Ovary (tissue), 9 donors: ENCODE data around the gene AKNA. TPM values are rescaled to one million over a fixed set of nuclear protein-coding genes. Genes with fewer than 3 reads are reported as not detected.

ENCODE experiments used
- DNase-seq, 5 donors: peaks; one replicate each; pipeline ENCODE4 v3.0.0-alpha.2; 2019 to 2020
- H3K27ac ChIP-seq, 2 donors: fragments of 200-600 bp; one replicate each; pipeline versions ENCODE4 v1.5.1 to v1.8.0; 2019 to 2022
- H3K27me3 ChIP-seq: fragments of 200-600 bp; one replicate; pipeline ENCODE4 v1.8.0; 2022
- H3K36me3 ChIP-seq: fragments of 200-600 bp; sonication (generic); one replicate; pipeline ENCODE4 v1.5.1; 2019
- H3K4me1 ChIP-seq: one replicate; pipeline ENCODE4 v1.8.1; 2013; ENCODE audit warnings: mild to moderate bottlenecking, moderate library complexity; ENCODE audit not compliant: insufficient read depth
- H3K4me3 ChIP-seq: fragments of 200-600 bp; sonication (generic); one replicate; pipeline ENCODE4 v1.5.1; 2017
- H3K9me3 ChIP-seq, 2 donors: fragments of 200-600 bp in 1 of 2; sonication (generic) in 1 of 2; one replicate each; pipeline versions ENCODE4 v1.5.1 to v1.8.1; 2013 to 2019; ENCODE audit warnings: mild to moderate bottlenecking in 1 of 2, moderate library complexity in 1 of 2
- EP300 ChIP-seq: sonication (generic); formaldehyde crosslinking; IDR thresholded peaks from one replicate; pipeline ENCODE4 v1.6.1; 2017; ENCODE audit warnings: antibody characterized with exemption
- POLR2A ChIP-seq: fragments of 450-650 bp; IDR thresholded peaks from one replicate; pipeline ENCODE4 v1.6.1; 2017; ENCODE audit warnings: antibody characterized with exemption, mild to moderate bottlenecking, moderate library complexity
- WGBS, 3 donors: extraction: QIAGEN DNeasy Blood & Tissue Kit in 1 of 3; methylation state at CpG; one replicate each; pipeline versions ENCODE4 v1.1.5 to v1.1.7; 2013 to 2017; 5-methylcytosine and 5-hydroxymethylcytosine counted together
- intact Hi-C, 4 donors: fragments of 100-400 bp; cut with DNase I; formaldehyde crosslinking; loops; one replicate each; pipeline versions ENCODE4 v1.11.0 to v1.15.1; 2022 to 2023
- polyA plus RNA-seq, 2 donors: library from polyadenylated mRNA; stranded (reverse); fragments of 200-250 nt in 1 of 2; fragments of 350-450 nt in 1 of 2; fragmentation: Illumina TruSeq in 1 of 2; extraction: RNeasy Lipid Tissue Mini Kit (QIAGEN cat#74804) in 1 of 2; gene quantifications; one replicate each; pipeline ENCODE4 v1.2.3, GENCODE V29; 2013 to 2014
- total RNA-seq, 7 donors: library from RNA; depleted of rRNA in 2 of 7; stranded (reverse); fragments of >200 nt in 2 of 7; fragmentation: NEBNext Ultra II Directional in 3 of 7; extraction: Animal tissue kit (Norgen Biotek cat#: 25700) in 3 of 7; gene quantifications; one replicate each; pipeline versions ENCODE4 v1.1.0 to v1.2.4, GENCODE V29; 2016 to 2023
- TF ChIP-seq, protein P1 (sequence below), 3 donors: fragments of 450-650 bp in 2 of 3; fragments of 200-600 bp in 1 of 3; IDR thresholded peaks; one replicate each; pipeline versions ENCODE4 v1.5.1 to v1.8.0; 2016 to 2022; ENCODE audit warnings: antibody characterized with exemption in 3 of 3, mild to moderate bottlenecking in 1 of 3
- donor health status: DM: no; HTN: no; CAD: no; lungs with moderate emphysema.
- donor health status: DM: no; HTN: no; CAD: no.
- donor health status: Bipolar disorder and iron deficiency.
- donor health status: DM: yes; HTN: yes; CAD: no.
- donor health status: DM: no; HTN: no; CAD: no.
- donor health status: DM: yes; HTN: yes; CAD: no.

AKNA gene
- total and polyA plus RNA-seq, 9 donors, result 12.9 to 123 (median 36.4) TPM

DNA sequence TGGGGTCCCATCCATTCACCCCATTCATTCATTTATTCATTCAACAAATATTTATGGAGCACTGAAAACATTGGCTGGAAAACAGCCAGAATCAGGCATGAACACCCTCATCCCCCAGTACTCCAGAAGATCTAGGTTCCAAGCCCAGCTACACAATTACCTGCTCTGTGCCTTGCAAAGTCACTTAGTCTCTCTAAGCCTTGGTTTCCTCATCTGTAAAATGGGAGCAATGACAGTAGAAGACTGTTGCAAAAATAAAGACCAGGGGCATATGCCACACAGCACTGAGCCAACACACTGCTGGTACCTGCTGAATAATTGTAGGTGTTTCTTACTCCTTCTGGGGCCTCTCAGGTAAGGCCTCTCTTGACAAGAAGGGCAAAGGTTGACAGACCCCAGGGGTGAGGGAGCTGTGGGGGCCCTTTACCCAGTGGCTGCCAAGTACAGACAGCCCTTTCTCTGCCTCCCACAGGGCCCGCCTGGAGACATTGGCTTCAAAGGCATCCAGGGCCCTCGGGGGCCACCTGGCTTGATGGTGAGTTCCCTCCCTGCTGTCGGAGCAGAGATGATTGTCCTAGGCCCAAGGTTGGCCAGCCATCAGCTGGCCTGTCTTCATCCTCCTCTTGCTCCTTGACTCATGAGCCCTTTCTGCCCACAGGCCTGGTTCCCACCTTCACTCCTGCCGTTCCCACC, 87.5 kb downstream of the AKNA start:
- Histone ChIP-seq H3K27ac (no peak overlapping the region), H3K9me3 (no peaks in the 10 kb centered on the region), H3K4me1 (peaks cover under 1% of the 10 kb centered on the region), H3K4me3 (no peak overlapping the region), H3K27me3 (no peaks in the 10 kb centered on the region), H3K36me3 (no peaks in the 10 kb centered on the region)
- peak in 3 of 5 donors; percentile 3 to 23 (median 13) for DNase-seq
- TF ChIP-seq EP300, result no peak
- TF ChIP-seq, protein P1, sequence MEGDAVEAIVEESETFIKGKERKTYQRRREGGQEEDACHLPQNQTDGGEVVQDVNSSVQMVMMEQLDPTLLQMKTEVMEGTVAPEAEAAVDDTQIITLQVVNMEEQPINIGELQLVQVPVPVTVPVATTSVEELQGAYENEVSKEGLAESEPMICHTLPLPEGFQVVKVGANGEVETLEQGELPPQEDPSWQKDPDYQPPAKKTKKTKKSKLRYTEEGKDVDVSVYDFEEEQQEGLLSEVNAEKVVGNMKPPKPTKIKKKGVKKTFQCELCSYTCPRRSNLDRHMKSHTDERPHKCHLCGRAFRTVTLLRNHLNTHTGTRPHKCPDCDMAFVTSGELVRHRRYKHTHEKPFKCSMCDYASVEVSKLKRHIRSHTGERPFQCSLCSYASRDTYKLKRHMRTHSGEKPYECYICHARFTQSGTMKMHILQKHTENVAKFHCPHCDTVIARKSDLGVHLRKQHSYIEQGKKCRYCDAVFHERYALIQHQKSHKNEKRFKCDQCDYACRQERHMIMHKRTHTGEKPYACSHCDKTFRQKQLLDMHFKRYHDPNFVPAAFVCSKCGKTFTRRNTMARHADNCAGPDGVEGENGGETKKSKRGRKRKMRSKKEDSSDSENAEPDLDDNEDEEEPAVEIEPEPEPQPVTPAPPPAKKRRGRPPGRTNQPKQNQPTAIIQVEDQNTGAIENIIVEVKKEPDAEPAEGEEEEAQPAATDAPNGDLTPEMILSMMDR (IDR thresholded peaks at IDR 0.05), result no peak
- no peak for TF ChIP-seq POLR2A
- intact Hi-C loops, result loop anchor here in 1 of 4 donors (5.0 kb wide), 1 partner anchor 143 kb away; the partner anchor contains the start of gene COL27A1
- WGBS, 3 donors, result 83 to 94% (median 92%) methylated on average over 4 of the region's 4 CpGs

DNA sequence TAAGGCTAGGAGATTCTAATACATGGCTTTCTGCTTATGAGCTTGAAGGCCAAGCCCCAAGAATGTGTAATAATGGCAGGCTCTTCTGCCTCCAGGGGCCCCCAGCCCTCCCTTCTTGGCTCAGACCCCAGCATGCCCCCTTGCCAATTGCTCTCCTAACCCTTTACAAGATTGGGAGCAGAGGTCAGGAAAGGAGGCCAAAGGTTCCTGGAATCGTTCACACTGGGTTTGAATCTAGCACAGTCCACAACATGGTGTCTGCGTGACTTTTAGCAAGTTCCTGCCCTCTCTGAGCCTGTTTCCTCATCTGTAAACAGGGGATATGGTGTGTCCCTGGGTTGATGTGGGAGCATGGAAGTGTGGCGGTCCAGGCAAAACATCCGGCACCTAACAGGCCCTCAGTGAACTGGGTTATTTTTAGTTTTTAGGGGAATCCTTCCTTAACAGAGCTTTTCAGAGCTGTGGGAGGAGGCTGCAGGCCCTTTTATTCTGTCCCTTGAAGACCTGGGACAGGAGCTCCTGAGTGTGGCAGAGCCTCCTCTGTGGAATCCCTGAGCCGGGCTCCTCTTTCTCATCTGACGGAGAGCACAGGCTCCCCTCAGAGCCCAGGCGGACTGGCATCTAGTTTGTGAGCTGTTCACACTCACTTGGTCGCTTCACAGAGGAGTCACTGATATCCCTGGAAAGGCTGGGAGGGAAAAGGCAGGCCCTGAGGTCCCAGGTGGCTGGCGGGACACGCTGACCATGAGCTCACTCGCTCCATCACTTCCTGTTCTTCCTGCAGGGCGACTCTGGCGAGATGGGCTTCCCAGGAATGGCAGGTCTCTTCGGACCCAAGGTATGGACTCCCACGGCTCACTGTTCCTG, 88.3 kb downstream of the AKNA start:
- no peaks in the 10 kb centered on the region for H3K4me1 ChIP-seq
- no peak overlapping the region for H3K4me3 ChIP-seq
- TF ChIP-seq EP300 (no peak), POLR2A (no peak)
- TF ChIP-seq, protein P1 (IDR thresholded peaks at IDR 0.05), result no peak
- H3K27me3 ChIP-seq, result no peaks in the 10 kb centered on the region
- H3K9me3 ChIP-seq, result no peaks in the 10 kb centered on the region
- H3K27ac ChIP-seq, result no peak overlapping the region
- DNase-seq, result peak in 4 of 5 donors; percentile 2 to 19 (median 10)
- intact Hi-C loops, result loop anchor here in 1 of 4 donors (5.0 kb wide), 1 partner anchor 142 kb away; the partner anchor contains the start of gene COL27A1
- no peaks in the 10 kb centered on the region for H3K36me3 ChIP-seq
- WGBS, 3 donors, result 88 to 93% (median 90%) methylated on average over 15 of the region's 15 CpGs

DNA sequence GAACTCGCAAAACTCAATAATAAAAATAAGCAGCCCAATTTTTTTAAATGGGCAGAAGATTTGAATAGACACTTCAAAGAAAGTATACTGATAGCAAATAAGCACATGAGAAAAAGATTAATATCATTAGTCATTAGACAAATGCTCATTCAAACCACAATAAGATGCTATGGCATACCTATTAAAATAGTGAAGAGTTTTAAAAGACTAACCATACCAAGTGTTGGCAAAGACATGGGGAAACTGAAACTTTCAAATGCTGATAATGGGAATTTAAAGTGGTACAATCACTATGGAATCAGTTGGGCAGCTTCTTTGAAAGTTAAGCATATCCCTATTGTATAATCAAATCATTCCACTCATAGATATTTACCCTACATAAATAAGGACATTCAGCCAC, 91.4 kb downstream of the AKNA start:
- Histone ChIP-seq H3K27ac (no peak overlapping the region), H3K4me3 (no peak overlapping the region), H3K9me3 (no peaks in the 10 kb centered on the region), H3K4me1 (no peaks in the 10 kb centered on the region), H3K36me3 (no peaks in the 10 kb centered on the region), H3K27me3 (no peaks in the 10 kb centered on the region)
- TF ChIP-seq, protein P1 (IDR thresholded peaks at IDR 0.05), result no peak
- TF ChIP-seq POLR2A (no peak), EP300 (no peak)
- intact Hi-C loops, result no loop called here
- 98 to 99% (median 98%) methylated on average over 1 of the region's 1 CpG for WGBS, 3 donors
- no peak for DNase-seq

DNA sequence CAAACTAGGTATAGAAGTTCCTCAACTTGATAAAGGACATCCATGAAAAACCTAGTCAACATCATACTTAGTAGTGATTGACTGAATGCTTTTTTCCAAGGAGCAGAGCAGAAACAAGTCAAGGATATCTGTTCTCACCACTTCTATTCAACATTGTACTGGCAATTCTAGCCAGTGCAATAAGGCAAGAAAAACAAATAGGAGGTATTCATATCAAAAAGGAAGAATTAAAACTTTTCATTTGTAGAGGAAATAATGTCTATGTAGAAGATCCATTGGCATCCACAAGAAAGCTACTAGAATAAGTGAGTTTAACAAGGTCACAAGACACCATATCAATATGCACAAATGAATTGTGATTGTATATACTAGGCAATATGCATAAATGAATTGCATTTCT, 93.1 kb downstream of the AKNA start:
- DNase-seq, result no peak
- intact Hi-C loops, result loop anchor here in 3 of 4 donors (5.0 kb wide), 2 partner anchors 212 to 412 kb away; no protein-coding TSS in a partner anchor

More for the DNA sequence above, 93.1 kb downstream of the AKNA start:
- no peaks in the 10 kb centered on the region for H3K27me3 ChIP-seq
- H3K9me3 ChIP-seq, result no peaks in the 10 kb centered on the region
- TF ChIP-seq POLR2A (no peak), EP300 (no peak)
- TF ChIP-seq, protein P1 (IDR thresholded peaks at IDR 0.05), result no peak
- H3K4me1 ChIP-seq, result no peaks in the 10 kb centered on the region
- H3K4me3 ChIP-seq, result no peak overlapping the region
- no peak overlapping the region for H3K27ac ChIP-seq
- H3K36me3 ChIP-seq, result no peaks in the 10 kb centered on the region
